HG03135 (cell line): Measurements from ENCODE around the gene FARSB.
"Not testable (repeated sequence)": the region's sequence is repeated elsewhere in the genome, so short reads cannot be mapped to it uniquely, and the experiment has no call there.

Experiments
- ATAC-seq: cut with Tn5 transposase; IDR thresholded peaks from one replicate; pipeline ENCODE4 v1.9.1; 2021; ENCODE audit warnings: mild to moderate bottlenecking, moderate library complexity; ENCODE audit not compliant: unreplicated experiment

FARSB gene

DNA sequence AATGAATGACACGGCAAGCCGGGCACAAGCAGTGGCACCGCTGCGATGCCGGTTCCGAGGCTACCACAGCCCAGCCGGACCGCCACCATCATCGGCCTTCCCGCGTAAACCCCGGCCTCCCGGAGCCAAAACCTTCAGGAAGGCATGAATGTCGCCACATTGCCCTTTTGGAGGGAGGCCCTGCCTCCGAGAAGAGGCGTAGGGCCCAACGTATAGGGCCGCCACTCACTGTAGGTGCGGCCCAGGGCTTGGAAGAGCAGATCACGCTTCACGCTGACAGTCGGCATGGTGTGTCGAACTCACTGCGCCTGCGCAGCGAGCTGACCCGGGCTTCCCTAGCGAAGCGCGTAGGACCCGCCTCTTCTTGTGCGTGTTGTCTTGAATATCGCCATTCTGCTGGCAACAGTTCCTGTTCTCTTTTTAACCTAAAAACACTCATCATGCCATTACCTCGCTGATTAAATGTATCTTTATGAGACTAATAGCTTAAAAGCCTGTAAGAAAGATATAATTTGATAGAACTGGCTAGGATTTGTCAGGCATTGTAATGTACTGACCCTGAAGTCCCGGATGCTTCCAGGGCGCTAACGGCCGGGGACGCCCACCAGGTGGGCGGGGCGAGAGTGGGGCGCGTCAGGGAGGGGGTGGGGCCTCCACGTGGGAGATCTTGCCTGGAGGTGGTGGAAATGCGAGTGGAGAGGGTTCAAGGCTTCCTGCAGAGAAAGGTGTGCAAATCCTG is at the start of gene FARSB:
FARSB (minus strand) TSS at position 306 of the 739 bp plus-strand sequence; CDS start at position 287, 19 bp downstream.
- ATAC-seq = peak; percentile 92

- ATAC-seq = no peak
Measured at GRCh38 chr2:222703886-222704285, 48.0 kb upstream of the FARSB start.

DNA sequence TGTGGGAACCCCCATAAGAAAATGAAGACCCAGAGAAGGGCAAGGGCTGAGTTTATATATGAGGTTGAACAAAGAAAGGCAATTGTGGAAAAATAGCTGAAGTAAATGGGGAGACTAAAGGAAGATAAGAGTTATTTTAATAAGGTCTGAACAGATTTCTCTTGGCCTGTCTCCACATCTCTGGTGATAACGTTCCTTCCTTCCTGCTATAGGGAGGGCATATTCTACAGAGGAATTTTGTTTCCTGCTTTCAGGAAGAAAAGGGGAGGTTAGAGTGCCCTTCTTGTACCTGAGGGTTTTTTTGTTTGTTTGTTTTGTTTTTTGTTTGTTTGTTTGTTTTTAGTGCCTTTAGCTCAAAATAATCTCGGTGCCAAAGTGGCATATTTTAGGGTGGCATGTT is 47.2 kb upstream of the FARSB start:
- no peak for ATAC-seq

- no peak for ATAC-seq
Measured at GRCh38 chr2:222701721-222702131, 45.8 kb upstream of the FARSB start.

- no peak for ATAC-seq
Measured at GRCh38 chr2:222701233-222701632, 45.3 kb upstream of the FARSB start.

- no peak for ATAC-seq
Measured at GRCh38 chr2:222698276-222698675, 42.4 kb upstream of the FARSB start.

DNA sequence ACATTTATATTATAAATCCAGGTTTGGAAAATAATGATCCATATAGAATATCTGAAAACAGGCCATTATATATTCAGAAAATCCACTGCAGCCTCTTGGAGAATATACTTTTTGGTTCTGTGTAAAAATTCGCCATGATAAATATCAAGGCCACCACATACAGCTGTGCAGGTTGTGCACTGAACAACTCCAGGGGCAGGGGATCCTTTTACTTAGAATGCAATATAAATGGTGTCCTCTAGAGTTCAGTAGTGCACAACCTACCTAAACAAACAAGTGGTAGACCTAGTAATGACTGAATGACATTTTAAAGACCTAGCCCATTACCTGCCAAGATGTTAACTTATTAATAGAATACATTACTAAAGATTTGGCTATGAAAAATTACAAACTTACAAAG is 37.9 kb upstream of the FARSB start:
- ATAC-seq = peak; percentile 63

DNA sequence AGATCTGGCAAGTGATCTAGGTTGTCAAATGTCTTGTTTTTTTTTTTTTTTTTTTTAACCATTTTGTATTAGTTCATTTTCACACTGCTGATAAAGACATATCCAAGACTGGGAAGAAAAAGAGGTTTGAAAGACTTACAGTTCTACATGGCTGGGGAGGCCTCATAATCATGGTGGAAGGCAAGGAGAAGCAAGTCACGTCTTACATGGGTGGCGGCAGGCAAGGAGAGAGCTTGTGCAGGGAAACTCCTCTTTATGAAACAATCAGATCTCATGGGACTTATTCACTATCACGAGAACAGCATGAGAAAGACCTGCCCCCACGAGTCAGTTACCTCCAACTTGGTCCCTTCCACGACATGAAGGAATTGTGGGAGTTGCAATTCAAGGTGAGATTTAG is 37.5 kb upstream of the FARSB start:
- not testable (repeated sequence) for ATAC-seq

GRCh38 chr2:222690564-222691200 is 34.8 kb upstream of the FARSB start:
- peak; percentile 94 for ATAC-seq

- no peak for ATAC-seq
Measured at GRCh38 chr2:222689322-222689721, 33.4 kb upstream of the FARSB start.

DNA sequence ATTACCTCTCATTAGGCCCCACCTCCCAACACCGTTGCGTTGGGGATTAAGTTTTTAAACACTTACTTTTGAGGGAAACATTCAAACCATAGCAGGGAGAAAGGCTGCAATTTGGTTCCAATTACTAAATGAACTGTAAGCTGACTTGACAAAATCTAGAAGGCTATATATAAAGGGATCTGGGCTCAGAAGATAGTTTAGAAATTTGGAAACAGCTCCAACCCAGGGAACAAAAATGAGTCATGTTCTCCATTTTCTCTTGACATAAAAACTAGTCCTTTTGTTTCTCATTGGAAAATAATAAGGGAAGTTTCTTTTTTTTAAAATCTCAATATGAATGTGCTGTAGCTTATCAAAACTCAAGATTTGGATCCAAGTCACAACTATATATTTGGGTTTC is 33.0 kb upstream of the FARSB start:
- ATAC-seq = no peak

DNA sequence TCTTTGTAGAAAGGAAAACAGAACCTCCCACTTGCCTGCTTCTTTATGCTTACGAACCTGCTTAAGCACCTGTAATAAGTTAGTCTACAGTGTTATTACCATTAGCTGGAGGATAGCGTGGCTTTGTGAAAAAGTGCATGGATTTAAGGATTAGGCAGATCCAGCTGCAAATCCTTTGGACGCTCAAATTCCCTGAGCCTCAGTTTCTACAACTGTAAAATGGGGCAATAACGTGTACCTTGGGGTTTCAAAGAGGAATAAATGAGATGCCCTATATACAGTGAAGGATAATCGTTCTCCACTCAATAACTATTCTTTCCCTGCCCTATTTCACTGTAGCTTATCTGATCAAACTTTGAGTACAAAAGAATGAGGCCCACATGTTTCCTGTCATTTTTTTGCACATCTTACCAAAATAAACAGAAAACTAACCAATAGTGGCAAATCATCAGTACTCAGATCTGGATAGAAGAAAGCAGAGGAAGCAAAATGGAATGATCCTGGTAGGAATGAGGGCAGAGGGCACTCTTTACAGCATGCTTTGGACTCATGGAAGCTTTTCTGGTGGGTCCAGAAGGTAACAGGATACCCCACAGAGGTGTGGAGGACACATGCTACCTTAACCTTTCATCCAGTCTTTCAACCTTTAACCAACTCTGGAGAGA is 30.3 kb upstream of the FARSB start:
- ATAC-seq = no peak

DNA sequence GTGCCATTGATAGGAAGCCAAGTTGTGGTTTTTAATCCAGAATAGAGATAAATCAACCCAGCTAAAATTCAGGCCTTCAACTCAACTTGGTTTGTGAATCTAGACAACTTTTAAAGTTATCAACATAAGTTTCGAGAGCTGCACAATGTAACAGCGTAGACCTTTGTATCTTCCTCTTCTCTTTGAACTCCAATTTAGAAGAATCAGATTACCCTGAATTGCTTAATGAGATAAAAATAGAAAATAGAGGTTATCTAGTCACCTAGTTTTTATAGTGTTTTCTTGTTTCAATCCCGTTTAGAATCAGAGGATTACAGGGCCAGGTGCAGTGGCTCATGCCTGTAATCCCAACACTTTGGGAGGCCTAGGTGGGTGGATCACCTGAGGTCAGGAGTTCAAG is 27.9 kb upstream of the FARSB start:
- ATAC-seq = no peak

DNA sequence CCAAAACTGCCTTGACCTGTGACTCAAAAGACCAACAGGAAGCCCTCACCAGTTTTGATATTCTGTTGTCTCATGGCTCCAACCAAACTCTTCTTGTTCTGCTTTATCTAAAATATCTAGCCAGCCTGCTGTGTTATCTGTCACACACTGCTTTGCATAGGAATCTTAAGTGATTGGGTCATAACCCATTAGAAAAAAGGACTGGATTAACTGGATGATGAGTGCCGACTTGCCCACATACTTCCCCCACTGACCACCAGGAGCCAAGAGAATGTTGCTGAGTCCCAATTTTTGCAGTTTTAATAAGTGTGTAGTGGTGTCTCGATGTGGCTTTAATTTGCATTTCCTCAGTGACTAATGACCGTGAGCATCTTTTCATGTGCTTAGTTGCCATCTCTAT is 22.1 kb upstream of the FARSB start:
- no peak for ATAC-seq

DNA sequence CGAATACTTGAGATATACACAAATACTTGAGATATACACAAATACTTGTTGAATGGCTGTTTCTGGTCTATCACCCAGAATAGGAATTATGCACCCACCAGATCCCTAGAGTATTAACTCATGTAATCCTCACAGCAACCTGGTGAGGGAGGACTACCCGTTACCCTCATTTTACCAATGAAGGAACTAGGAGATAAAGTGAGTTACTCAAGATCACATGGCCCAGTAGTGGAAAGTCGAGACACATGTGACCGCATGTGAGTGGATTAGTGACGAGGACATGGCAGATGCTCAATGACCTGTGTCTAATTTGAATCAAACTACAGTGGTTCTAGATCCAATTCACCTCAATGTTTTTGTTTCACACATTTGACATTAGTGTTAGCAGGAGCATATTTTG is 18.0 kb upstream of the FARSB start:
- no peak for ATAC-seq

DNA sequence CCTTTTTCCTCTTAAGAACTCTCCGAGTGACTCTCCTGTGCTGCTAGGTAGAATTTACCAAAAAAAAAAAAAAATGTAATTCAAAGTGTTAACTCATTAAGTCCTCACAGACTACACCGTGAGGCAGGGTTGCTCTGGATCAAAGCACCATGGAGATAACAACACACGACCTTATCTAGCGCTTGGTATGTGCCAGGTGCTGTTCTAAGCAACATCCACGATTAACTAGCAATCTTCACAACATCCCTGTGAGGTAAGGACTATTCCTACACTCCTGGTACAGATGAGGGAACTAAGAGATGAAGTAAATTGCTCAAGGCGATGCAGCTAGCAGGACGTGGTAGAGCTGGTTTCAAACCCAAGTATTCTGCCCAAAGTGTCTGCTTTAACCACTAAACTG is 17.4 kb upstream of the FARSB start:
- no peak for ATAC-seq

DNA sequence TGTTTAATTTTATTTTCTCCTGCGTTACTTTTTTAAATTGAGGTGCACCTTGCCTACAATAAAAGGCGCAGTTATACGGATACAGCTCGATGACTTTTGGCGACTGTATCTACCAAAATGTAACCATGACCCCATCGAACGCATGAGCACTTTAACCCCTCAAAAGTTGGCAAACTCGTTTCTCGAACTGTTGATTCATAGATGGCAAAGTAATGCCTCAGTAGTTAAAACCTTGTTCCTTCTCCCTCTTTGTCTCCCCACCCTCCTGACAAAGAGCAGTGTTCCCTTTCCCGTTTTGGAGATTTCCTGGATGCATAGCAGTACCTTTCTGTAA is 16.1 kb upstream of the FARSB start:
- ATAC-seq = no peak

DNA sequence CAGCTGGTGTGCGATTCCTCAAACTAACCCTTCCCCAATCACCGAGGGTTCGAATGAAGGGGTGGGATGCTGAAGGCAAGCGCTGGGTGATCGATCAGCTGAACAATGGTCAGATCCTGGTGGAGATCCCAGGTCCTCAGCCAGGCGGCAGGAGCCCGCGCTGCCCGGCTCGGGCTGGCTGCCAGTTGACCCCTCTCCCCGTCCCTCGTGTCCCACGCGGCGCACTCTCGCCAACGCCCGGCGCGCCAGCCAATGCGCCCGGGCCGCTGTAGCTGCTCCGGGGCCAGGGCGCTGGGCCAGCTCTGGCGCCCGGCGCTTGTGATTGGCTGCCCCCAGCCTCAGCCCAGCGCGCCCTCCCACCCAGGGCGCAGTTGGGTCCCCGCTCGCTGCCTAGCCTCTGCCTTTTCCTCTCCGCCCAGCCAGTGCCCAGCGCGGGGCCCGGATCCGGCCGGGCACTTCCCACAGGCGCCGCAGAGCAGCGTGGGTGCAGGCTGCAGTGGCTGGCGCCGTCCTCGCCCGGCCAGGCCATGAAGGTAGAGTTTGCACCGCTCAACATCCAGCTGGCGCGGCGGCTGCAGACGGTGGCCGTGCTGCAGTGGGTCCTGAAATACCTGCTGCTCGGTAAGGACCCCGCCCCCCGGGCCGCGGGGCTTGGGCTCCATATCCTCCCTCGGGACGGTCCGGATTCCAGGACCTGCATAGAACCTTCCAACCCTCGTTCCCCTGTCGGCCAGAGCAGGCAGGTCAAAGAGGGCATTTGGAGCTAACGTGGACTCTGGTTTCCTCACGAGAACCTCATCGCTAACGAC is 15.6 kb upstream of the FARSB start, which contains the start of gene MOGAT1:
MOGAT1 (plus strand) TSS at position 400 of the 809 bp plus-strand sequence; CDS start at position 528, 128 bp downstream.
- no peak for ATAC-seq

- ATAC-seq = no peak
Measured at GRCh38 chr2:222670191-222671038, 14.5 kb upstream of the FARSB start.

GRCh38 chr2:222669353-222669752 is 13.5 kb upstream of the FARSB start:
- no peak for ATAC-seq
